HG03103 (cell line): Measurements from ENCODE around the gene ATXN1.
"Not testable (repeated sequence)": the region's sequence is repeated elsewhere in the genome, so short reads cannot be mapped to it uniquely, and the experiment has no call there.

Experiments
- ATAC-seq: cut with Tn5 transposase; IDR thresholded peaks from one replicate; pipeline ENCODE4 v1.9.1; 2021; ENCODE audit warnings: low read depth; ENCODE audit not compliant: unreplicated experiment

Gene ATXN1

DNA sequence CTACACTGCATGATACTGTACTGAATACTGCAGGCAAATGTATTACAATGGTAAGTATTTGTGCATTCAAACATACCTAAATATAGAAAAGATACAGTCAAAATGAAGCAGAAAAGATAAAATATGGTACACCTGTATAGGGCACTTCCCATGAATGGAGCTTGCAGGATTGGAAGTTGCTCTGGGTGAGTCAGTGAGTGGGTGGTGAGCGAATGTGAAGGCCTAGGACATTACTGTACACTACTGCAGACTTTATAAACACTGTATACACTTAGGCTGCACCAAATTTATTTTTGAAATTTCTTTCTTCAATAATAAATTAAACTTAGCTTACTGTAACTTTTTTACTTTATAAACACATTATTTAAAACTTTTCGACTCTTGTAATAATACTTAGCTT, 213.1 kb downstream of the ATXN1 start:
- no peak for ATAC-seq

DNA sequence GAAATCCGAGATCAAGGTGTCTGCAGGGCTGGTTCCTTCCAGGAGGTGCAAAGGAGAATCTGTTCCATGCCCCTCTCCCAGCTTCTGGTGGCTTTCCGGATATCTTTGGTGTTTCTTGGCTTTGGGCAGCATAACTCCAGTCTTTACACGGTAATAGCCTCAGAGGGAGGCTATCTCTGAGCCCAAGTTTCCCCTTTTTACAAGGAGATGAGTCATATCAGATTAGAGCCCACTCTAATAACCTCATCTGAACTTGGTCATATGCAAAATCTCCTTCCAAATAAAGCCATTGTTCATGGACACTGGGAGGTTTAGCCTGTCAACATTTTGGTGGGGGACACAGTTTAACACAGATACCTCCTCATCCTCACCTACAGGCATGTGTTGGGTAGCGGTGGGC, 213.7 kb downstream of the ATXN1 start:
- no peak for ATAC-seq

DNA sequence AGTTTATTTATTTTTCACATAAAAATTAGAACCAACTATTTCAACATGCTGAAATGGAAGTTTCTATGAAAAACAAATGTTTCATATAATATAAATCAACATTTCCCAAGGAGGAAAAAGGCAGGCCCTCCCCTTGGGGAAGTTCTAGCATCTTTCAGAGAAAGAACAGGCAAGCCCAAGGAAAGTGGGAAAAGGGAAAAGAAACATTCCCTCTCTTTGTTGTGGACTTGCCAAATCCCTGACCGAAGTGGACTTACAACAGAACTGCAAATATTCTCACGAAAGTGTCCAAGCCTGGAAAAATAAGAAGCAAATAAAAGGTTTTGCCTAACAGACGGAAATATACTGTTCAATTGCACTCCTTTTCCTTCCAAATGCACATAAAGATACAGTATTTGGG, 214.4 kb downstream of the ATXN1 start:
- no peak for ATAC-seq

DNA sequence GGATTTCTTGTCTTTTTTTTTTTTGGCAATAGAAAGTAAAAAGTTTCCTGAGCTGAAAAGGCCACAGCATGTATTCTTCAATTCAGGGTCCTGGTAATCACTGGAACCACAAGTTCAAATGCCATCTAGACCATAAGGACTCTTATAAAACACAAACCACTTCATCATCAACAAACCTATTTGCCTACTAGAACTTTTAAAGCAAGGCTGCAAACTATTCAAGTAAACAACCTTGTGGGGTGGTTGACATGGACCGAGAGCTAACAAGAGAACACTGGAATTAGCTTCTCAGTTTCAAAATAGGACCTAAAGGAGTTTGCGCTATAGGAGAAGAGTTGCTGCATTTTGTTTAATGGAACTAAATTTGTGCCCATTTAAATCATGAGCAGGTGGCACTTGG, 215.9 kb downstream of the ATXN1 start:
- no peak for ATAC-seq

DNA sequence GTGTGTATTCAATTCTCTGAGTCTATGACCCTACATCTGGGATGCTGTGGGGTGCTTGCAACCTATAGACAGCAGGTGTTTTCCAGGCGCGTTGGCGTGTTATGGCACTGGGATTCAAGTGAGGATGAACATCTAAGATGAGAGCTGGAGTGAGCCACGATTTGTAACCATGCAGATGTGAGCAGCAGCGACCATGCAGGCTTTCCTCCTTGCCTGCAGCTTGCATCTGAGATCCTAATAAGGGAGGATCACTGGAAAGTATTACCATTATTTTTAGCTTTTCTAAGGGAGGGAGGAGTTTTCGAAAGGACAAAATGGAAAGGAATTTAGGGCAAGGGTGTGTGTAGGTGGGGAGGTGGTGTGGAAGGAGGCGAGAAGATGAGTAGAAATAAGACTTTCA, 216.7 kb downstream of the ATXN1 start:
- ATAC-seq, result no peak

DNA sequence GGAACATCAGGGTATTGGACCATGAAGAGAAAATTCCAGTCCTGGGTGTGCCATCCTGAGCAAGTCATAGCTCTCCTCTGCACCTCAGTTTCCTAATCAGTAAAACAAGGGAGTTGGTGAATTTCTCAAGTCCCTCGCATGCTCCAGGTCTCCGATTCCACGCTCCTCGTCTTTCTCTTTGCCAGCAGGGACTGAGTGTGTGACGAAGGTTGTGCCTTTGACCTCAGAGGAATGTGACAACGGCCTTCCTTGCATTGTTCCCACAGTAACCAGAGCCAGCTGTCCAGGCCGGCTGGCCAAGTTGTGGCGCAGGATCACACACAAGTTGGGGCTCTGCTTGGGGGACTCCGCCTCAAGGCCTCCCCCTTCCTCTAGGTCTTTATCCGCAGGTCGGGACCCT, 217.3 kb downstream of the ATXN1 start:
- no peak for ATAC-seq

DNA sequence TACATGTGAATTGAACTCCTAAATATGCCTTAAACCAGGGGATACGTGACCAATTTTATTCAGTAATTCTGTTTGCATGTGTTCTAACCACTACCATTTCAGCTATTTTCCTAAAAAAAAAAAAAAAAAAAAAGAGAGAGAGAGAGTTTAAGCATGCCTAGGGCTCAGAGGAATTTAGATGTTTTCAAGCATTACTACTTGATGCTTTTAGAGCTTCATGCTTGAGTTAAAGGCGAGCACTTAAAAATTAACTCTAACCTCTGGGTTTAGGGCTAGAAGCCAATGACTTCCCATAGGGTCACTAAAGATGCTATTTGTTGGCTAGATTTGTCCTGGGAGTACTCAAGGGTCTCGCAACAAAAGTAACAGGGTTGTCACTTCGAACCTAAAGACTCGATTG, 217.7 kb downstream of the ATXN1 start:
- no peak for ATAC-seq

DNA sequence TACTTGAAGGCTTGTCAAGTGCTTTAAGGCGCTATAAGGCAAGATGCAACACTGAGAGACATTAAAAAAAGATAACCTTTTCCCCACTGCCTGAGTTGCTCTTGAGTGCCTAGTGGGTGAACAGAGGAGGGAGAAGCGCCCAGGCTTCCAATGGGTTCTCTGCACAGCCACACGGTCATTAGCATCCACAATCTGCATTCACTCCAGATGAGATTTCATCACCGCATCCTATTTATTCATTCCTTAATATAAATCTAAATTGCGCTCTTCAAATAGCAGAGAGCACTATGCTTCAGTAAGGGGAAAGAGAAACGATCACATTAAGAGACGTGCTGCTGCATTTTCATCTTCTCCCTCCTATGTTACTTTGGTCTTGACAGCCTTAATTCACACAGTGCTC, 219.2 kb downstream of the ATXN1 start:
- no peak for ATAC-seq

DNA sequence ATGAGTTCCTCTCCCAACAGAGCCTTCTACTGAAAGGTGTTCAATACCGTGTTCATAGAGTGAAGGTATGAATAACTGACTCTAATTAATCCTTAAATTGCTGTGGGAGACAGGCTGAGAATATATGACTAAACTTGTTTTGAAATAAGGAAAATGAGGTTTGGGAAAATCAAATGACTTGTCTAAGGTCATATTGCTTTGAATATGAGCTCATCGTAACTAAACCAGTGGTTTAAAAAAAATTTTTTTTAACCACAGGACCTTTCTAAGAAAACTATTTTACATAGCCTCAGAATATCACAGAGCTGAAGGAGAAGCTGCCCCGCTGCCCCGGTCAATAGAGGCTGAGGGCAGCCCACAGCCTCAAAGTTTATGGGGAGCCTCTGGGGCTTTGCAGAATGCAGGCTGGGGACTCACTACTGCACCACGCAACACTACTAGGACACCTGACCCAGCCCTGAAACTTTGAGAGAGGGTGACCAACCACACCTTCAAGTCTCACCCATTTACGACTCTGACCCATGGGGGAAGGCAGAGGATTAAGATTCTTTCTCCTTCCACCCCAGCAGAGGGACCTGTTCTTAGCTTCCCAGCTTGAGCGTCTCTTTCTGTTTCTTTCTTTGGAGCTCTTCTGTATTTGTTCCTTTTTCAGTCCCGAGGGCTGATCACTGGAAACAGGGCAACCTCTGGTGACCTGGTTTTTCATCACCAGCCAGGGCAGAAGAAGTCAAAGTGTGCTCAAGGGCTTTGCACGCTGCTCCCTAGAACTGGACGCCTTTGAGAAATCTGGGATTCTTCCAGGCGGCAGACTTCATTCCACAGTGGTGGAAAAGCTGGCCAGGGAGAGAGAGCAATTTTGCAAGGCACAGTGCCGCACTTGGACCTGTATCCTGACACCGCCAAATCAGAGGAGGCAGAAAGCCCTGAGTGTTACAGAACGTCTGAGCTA, 220.2 kb downstream of the ATXN1 start:
- ATAC-seq, result peak; percentile 59

DNA sequence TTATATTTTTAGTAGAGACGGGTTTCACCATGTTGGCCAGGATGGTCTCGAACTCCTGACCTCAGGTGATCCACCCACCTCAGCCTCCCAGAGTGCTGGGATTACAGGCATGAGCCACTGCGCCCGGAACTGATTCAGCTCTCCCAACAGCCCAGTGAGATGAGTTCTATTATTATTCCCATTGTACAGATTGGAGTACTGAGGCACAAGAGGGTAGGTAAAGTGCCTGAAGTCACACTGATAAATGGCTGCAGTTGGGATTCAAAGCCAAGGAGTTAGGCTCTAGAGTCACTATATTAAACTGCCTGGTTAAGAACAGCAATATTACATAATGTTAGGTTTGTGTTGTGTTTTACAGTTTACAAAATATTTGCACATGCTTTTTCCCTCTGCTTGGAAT, 220.9 kb downstream of the ATXN1 start:
- not testable (repeated sequence) for ATAC-seq

DNA sequence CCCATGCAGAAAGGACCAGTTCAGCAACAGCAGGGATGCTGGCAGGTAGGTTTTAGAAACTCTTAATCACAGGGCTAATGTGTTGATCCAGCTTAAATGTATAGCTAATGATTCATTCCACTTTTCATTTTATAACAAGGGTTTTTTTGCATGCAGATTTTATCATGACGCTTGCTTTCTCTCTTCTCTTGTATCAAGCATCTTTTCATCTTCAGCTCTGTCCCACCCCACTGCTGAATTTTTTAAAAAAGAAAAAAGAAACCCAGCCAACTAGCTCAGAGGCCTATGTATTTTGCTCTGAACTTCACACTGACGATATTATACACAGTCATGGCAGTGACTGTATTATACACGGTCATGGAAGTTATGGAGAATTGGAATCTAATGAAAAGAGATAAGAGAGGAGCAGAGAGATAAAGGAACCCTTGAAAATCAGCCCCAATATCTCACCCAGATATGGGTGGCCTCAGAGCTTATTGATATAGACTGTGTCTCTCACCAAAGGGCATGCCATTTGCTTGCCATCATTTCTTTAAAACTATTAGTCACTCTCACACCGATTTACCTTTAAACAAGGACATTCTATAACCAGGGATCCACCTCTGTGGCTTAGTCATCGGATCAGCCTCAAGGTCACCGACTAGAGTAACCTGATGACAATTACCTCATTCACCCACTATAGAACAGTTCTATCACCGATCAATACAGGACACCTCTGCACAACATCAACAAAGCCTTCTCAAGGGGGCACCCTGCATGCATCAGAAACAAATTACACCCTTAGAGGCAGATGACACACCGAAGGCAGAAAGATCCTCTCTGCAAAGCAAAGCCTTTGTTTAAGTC, 222.0 kb downstream of the ATXN1 start:
- no peak for ATAC-seq

DNA sequence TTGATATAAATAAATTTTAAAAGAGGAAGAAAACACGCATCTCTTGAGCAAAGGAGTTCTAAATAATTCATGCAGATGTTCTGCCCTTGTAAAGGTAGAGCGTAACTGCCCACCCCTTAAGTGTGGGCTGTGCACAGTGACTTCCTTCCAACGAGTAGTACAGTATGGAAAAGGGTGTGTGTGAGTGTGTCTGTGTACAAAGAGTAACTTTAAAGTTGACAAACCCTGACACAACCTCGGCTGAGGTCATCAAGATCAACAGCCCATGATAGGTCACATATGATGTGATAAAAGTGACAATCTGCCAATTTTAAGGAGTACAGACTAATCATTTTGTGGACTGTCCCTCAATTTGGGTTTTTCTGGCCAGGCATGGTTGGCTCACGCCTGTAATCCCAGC, 225.7 kb downstream of the ATXN1 start:
- no peak for ATAC-seq

DNA sequence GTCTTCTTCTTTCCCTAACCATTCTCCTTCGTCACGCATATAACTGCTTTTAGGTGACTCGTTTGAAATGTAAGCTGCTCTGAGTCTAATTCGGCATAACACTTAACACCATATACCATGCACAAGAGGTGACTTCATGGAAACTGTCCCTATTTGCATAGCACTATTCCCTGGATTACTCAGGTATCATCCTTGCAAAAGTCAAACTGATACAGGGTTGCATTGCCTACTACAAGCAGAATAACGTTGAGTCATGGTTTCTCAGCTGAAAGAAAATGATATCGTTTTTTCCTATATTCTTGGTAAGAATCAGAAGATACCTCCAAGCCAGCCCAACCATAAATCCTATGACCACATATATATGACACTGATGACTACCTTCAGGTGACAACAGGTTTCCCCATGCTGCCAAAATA, 227.5 kb downstream of the ATXN1 start:
- ATAC-seq, result no peak

DNA sequence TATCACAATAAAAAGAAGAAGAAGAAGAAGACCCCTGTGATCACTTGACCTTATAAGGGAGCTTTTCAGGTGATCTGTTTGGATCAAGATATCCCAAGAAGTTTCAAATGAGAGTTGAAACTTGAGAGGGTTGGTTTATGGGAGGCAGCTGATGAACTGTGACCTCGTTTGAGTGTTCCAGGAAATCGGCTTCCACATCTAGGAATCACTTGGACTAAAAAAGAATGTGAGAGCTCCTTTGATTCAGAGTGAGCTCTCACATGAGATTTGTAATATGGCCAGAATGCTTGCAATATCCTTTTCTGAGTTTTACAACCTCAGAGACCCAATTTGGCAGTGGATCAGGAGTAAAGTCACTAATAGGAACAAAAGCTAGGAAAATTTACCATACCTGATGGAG, 228.1 kb downstream of the ATXN1 start:
- ATAC-seq, result no peak

DNA sequence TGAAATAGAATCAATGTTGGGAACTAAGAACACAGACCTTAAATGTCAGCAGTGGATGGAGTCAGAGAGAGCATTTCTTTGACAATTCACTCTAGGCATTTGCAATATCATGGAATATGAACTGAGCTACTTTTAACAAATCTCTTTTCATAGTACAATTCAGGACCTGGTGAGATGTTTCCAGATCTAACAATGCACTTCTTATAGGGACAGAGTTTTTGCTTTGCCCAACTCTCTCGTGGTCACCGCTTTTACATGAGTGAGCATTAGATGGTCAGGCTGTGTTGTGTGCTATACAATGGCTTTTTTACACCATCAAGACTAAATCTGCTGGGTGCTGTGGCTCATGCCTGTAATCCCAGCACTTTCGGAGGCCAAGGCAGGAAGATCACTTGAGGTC, 233.6 kb downstream of the ATXN1 start:
- ATAC-seq, result no peak

DNA sequence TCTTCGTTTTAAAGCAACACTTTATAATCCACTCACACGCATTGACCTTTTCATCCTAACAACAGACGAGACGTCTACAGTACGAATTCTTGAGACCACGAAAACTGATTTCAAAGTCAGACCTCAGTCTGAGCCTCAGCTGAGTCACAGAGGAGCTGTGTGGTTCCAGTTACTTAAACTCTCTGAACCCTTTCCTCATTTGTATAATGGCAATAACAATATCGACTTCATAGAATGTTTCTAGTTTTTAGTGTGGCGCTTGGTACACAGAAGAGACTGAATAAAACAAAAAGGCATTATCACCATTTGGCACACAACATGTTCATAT, 236.9 kb downstream of the ATXN1 start:
- ATAC-seq, result no peak

DNA sequence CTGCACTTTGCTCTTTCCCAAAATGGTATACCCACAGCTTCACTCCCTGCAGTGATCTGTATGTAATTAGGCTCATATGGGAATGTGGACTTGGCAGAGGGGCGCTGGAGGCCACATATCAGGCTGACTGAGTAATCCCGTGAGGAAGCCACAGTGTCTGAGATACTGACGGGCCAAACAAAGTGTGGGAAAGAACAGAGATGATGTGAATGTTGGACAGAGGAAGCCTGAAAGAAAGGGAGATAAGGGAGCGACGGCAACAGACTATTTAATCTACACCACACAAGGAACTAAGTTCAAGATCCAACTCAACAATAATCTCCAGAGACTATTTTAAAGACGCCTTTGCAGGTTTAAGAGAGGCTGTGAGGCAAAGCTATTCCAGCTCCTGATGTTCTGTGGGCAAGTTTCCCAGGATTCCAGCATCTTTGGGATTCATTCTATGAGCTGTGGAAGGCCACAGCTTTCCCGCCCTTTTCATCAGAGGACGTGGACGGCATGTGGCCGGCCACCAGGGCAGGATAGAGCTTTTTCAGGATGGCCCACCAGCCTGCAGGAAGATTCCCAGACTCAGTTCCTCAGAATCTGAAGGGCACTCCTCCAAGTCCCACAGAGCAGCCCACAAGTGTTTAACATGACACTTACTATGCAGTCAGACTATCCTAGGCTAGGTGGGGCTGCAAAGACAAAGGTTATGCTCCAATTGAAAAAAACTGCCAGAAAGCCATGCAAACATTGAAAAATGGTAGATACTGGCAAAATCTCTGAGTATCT, 237.5 kb downstream of the ATXN1 start:
- no peak for ATAC-seq

DNA sequence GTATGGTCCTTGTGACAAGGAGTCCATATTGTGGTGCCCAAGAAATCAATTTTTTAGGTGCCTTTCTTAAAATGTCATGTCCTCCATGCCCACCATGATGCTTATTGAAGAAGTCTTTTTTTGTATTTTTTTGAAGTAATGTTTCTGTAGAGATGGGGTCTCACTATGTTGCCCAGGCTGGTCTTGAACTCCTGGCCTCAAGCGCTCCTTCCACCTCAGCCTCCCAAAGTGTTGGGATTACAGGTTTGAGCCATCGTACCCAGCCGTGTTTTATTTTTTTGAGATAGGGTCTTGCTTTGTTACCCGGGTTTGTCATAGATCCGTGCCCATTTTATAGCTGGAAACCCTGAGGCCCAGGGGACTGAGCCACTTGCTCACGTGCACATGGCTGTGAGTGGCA, 238.3 kb downstream of the ATXN1 start:
- ATAC-seq, result no peak

DNA sequence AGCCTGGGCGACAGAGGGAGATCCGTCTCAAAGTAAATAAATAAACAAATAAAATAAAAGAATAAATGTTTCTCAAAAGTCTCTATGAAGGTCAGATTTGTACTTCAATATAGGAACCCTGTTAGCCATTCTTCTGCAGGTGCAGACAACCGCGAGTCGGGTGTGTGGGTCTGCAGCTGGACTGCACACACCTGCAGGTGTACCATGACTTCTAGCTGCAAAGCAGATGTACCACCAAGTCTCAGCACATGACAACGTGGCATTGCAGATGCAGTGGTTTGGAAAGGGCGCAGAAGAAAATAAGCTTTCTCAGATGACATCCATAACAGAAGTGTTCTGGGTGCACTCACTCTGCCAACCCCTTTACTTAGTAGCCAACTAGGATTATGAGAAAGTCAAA, 239.7 kb downstream of the ATXN1 start:
- no peak for ATAC-seq

DNA sequence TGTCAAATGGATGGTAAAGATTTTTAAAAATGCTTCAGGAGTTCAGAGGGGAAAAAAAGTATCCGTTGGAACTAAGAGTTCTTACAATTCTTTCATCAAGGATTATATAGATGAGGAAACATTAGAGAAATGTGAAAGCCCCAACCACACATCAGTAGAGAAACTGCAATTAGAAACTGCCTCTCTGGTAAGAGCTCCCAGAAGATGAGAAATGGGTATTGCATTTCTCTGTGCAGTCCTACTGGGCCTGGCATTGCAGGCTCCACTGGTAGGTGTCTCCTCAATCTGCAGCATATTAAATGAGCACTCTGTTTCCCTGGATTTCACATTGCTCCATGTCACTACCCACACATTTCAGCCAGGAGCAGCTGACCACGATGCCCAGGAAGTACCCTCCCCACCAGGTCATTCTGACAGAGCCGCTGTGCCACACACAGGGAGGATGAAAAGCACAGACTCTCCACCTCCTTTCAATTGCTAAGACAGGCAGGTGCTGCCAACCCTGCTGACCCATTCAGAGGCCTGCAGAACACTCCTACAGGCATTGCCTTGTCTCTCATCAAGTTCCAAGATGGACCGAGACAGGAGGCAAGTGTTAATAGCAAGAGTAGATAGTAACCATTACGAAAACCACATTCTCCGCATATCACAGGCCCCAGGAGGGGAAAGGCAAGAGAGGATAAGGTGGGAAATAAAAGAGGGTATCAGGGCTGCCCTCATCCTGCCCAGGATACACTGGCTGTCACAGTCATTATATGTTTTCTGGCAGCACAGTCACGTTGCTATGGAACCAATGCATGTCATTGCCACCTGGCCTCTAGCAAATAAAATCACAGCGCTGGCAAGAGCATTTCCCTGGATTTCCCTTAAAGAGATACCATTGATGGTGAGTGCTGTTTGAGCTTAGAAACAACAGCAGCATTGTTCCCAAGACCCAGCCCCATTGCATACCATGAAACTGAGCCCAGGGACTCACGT, 241.7 kb downstream of the ATXN1 start:
- no peak for ATAC-seq
